Prostate gland (tissue), 2 donors: ENCODE measurements around the gene GPR26. TPM values are rescaled to one million over a fixed set of nuclear protein-coding genes. Genes with fewer than 3 reads are reported as not detected.

Experiments used
- DNase-seq: peaks from one replicate; pipeline ENCODE4 v3.0.0-alpha.2; 2019; ENCODE audit warnings: low spot score
- H3K27ac ChIP-seq, 2 donors: fragments of 200-600 bp; sonication (generic); 2 replicates each; pipeline ENCODE4 v1.5.1; 2017 to 2019
- H3K27me3 ChIP-seq: fragments of 200-600 bp; sonication (generic); replicated peaks from 2 replicates; pipeline ENCODE4 v1.5.1; 2019; ENCODE audit not compliant: insufficient read depth
- H3K36me3 ChIP-seq, 2 donors: fragments of 200-600 bp; sonication (generic); 1 replicate in 1 of 2; 2 replicates in 1 of 2; pipeline versions ENCODE4 v1.5.1 to v1.8.1; 2017 to 2019
- H3K4me1 ChIP-seq: fragments of 200-600 bp; sonication (generic); replicated peaks from 2 replicates; pipeline ENCODE4 v1.5.1; 2019
- H3K4me3 ChIP-seq, 2 donors: fragments of 200-600 bp; sonication (generic); 2 replicates each; pipeline ENCODE4 v1.5.1; 2017 to 2019
- H3K9me3 ChIP-seq: fragments of 200-600 bp; sonication (generic); 2 replicates; pipeline ENCODE4 v1.5.1; 2017
- POLR2A ChIP-seq: fragments of 450-650 bp; IDR thresholded peaks from one replicate; pipeline ENCODE4 v1.6.1; 2016; ENCODE audit warnings: antibody characterized with exemption, mild to moderate bottlenecking
- POLR2AphosphoS5 ChIP-seq: sonication (generic); formaldehyde crosslinking; IDR thresholded peaks from one replicate; pipeline ENCODE4 v1.6.1; 2017; ENCODE audit warnings: antibody characterized with exemption
- WGBS: methylation state at CpG from one replicate; pipeline ENCODE4 v1.1.5; 2018; 5-methylcytosine and 5-hydroxymethylcytosine counted together
- intact Hi-C: fragments of 100-400 bp; cut with DNase I; formaldehyde crosslinking; loops from one replicate; pipeline ENCODE4 v1.14.2; 2022
- total RNA-seq, 2 donors: library from RNA; depleted of rRNA; stranded (reverse); fragments of >200 nt; gene quantifications; one replicate each; pipeline ENCODE4 v1.1.0, GENCODE V29; 2016
- TF ChIP-seq, protein P1 (sequence below), 4 experiments: fragments of 200-600 bp in 2 of 4; fragments of 450-650 bp in 2 of 4; sonication (generic) in 2 of 4; IDR thresholded peaks; 1 replicate in 3 of 4; 2 replicates in 1 of 4; pipeline ENCODE4 v1.5.1; 2016 to 2019; ENCODE audit warnings: antibody characterized with exemption in 4 of 4, mild to moderate bottlenecking in 2 of 4, moderate library complexity in 2 of 4

The GPR26 gene
- total RNA-seq, 2 donors from 2014 or later, result 0.23 TPM; not detected in 1

DNA sequence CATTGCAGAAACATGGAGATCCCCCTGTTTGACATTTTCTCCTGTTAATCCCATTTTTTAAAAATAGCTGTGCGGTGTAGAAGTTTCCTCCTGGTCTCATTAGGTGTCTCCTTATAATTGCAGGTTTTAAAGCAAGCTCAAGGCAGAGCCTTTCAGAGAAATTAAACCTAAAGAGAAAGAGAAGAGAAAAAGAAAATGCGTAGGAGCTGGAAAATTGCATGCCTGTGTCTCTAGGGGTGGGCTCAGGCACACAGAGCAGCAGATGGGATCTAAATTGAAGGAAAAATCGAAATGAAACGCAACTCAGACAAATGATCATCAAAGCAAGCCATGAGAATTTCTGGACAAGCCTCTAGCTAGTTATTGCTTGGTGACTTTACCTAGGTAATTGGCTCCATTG is 40.1 kb downstream of the GPR26 start:
- DNase-seq, result no peak
- intact Hi-C loops, result no loop called here
- Histone ChIP-seq H3K4me3 (no peak overlapping the region), H3K4me1 (no peaks in the 10 kb centered on the region), H3K27ac (no peak overlapping the region), H3K36me3 (no peaks in the 10 kb centered on the region), H3K27me3 (peaks cover 7% of the 10 kb centered on the region), H3K9me3 (no peaks in the 10 kb centered on the region)
- TF ChIP-seq POLR2A (no peak), POLR2AphosphoS5 (no peak)
- TF ChIP-seq, protein P1, sequence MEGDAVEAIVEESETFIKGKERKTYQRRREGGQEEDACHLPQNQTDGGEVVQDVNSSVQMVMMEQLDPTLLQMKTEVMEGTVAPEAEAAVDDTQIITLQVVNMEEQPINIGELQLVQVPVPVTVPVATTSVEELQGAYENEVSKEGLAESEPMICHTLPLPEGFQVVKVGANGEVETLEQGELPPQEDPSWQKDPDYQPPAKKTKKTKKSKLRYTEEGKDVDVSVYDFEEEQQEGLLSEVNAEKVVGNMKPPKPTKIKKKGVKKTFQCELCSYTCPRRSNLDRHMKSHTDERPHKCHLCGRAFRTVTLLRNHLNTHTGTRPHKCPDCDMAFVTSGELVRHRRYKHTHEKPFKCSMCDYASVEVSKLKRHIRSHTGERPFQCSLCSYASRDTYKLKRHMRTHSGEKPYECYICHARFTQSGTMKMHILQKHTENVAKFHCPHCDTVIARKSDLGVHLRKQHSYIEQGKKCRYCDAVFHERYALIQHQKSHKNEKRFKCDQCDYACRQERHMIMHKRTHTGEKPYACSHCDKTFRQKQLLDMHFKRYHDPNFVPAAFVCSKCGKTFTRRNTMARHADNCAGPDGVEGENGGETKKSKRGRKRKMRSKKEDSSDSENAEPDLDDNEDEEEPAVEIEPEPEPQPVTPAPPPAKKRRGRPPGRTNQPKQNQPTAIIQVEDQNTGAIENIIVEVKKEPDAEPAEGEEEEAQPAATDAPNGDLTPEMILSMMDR (IDR thresholded peaks at IDR 0.05), result no peak
- WGBS, result 59% methylated on average over 4 of the region's 4 CpGs

DNA sequence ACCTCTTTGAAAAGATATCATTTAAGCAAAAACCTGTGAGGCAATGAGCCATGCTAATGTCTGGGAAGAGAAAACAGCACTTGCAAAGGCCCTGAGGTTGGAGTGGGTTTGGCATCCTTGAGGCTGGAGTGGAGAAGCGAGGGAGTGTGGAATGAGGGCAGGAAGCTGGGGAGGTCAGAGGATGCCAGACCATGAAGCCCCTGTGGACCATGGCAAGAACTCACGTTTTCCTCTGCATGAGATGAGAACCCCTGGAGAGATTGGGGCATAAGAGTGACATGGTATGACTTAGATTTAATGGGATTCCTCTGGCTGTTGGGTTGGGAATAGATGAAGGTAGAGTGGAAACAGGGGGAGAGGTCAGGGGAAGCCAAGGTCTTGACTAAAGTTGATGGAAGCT is 49.4 kb downstream of the GPR26 start:
- Histone ChIP-seq H3K27ac (no peak overlapping the region), H3K27me3 (no peaks in the 10 kb centered on the region), H3K4me3 (no peak overlapping the region), H3K36me3 (no peaks in the 10 kb centered on the region), H3K9me3 (no peaks in the 10 kb centered on the region), H3K4me1 (no peaks in the 10 kb centered on the region)
- intact Hi-C loops, result no loop called here
- no peak for DNase-seq
- TF ChIP-seq, protein P1 (IDR thresholded peaks at IDR 0.05), result no peak
- no peak for TF ChIP-seq POLR2A
- no peak for TF ChIP-seq POLR2AphosphoS5
- 74% methylated on average over 2 of the region's 2 CpGs for WGBS

DNA sequence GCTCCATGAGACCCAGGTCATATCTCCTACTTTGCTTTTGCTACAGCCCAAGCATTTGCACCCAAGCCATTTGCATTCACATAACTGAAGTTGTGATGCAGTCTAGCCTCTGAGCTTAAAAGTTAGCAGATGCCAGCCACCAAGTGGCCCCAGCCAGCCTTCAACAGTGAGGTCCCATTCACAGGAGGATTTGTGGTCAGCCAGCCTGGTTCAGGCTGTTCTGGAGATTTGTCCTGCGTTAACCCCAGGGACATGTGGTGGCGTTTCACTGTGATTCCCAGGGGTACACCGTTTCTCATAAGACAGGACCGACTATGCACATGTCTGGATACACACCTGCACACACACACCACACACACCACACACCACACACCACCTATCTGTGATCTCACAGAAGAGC is 51.2 kb downstream of the GPR26 start:
- intact Hi-C loops, result no loop called here
- Histone ChIP-seq H3K9me3 (no peaks in the 10 kb centered on the region), H3K4me3 (no peak overlapping the region), H3K27me3 (no peaks in the 10 kb centered on the region), H3K36me3 (no peaks in the 10 kb centered on the region), H3K27ac (no peak overlapping the region), H3K4me1 (no peaks in the 10 kb centered on the region)
- TF ChIP-seq, protein P1 (IDR thresholded peaks at IDR 0.05), result no peak
- TF ChIP-seq POLR2AphosphoS5, result no peak
- no peak for TF ChIP-seq POLR2A
- no peak for DNase-seq
- 91% methylated on average over 4 of the region's 4 CpGs for WGBS

DNA sequence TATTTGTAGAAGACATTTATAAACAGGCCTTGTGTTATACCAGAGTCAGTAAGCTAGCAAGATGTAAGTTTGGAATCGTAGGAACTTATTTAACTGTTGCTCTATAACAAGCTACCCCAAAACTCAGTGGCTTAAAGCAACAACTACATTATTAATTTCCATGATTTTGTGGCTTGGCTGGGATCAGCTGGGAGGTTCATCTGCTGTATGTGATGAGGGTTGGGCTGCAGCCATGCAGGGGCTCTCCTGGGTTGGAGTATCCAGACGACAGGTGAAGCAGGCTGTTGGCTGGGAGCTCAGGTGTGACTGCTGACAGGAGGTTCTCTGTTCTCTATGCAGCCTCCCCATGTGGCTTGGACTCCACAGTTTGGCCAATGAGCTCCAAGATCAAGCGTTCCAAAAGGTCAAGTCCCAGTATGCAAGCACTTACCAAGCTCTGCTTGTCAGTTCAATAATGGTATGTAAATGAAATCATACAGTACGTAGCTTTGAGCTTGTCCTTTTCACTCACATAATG is 52.4 kb downstream of the GPR26 start:
- Histone ChIP-seq H3K36me3 (no peaks in the 10 kb centered on the region), H3K9me3 (no peaks in the 10 kb centered on the region), H3K4me1 (no peaks in the 10 kb centered on the region), H3K27me3 (no peaks in the 10 kb centered on the region), H3K27ac (no peak overlapping the region), H3K4me3 (no peak overlapping the region)
- TF ChIP-seq POLR2A, result no peak
- no peak for TF ChIP-seq POLR2AphosphoS5
- TF ChIP-seq, protein P1 (IDR thresholded peaks at IDR 0.05), result no peak
- DNase-seq, result no peak
- intact Hi-C loops, result no loop called here
- WGBS, result 82% methylated on average over 4 of the region's 4 CpGs

DNA sequence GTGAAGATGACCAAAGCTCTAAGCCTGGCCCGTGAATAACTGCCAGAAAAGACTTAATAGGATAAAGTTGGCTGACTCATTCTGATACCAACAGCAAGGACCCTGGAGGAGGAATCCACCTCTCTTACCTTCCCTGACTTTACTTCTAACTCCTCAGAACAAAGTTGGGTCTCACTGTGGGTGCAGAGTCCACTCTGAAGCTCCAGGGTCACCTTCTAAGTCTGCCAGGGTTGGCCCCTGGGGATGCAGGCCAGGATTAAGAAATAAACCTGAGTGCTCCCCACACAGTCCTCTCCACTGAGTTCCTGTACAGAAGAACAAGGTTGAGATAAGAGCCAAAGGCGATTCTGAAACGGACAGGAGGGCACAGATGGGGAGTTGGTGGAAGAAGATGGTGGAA is 54.4 kb downstream of the GPR26 start:
- Histone ChIP-seq H3K36me3 (no peaks in the 10 kb centered on the region), H3K9me3 (no peaks in the 10 kb centered on the region), H3K4me3 (no peak overlapping the region), H3K27me3 (no peaks in the 10 kb centered on the region), H3K27ac (no peak overlapping the region), H3K4me1 (no peaks in the 10 kb centered on the region)
- TF ChIP-seq, protein P1 (IDR thresholded peaks at IDR 0.05), result no peak
- no peak for TF ChIP-seq POLR2AphosphoS5
- TF ChIP-seq POLR2A, result no peak
- 70% methylated on average over 3 of the region's 3 CpGs for WGBS
- intact Hi-C loops, result no loop called here
- DNase-seq, result no peak
